Activated CD8-positive, alpha-beta memory T cell treated with anti-CD3 and anti-CD28 coated beads for 4 hours (primary cell): ENCODE results near the gene CTIF.
"Not testable (repeated sequence)": the region's sequence is repeated elsewhere in the genome, so short reads cannot be mapped to it uniquely, and the experiment has no call there.

Source experiments
- DNase-seq, 2 donors: peaks; one replicate each; pipeline ENCODE4 v3.0.0-alpha.2; 2020; ENCODE audit warnings: low read depth in 2 of 2

The CTIF gene

GRCh38 chr18:48643262-48643661 is 104.4 kb downstream of the CTIF start:
- no peak for DNase-seq

GRCh38 chr18:48644029-48644428 is 105.2 kb downstream of the CTIF start:
- no peak for DNase-seq

- DNase-seq: no peak
These were observed 106.7 kb downstream of the CTIF start for GRCh38 chr18:48645427-48646002.

GRCh38 chr18:48646976-48647375 is 108.1 kb downstream of the CTIF start:
- no peak for DNase-seq

GRCh38 chr18:48649231-48649630 is 110.4 kb downstream of the CTIF start:
- DNase-seq: no peak

- not testable (repeated sequence) for DNase-seq
These were observed 115.8 kb downstream of the CTIF start for GRCh38 chr18:48654591-48654990.

GRCh38 chr18:48655508-48655907 is 116.7 kb downstream of the CTIF start:
- no peak for DNase-seq

- DNase-seq: no peak
These were observed 117.3 kb downstream of the CTIF start for GRCh38 chr18:48656176-48656575.

GRCh38 chr18:48656582-48656981 is 117.8 kb downstream of the CTIF start:
- DNase-seq: no peak

GRCh38 chr18:48657447-48658120 is 118.8 kb downstream of the CTIF start:
- DNase-seq: no peak

GRCh38 chr18:48658721-48659120 is 119.9 kb downstream of the CTIF start:
- no peak for DNase-seq

- DNase-seq: no peak
These were observed 120.6 kb downstream of the CTIF start for GRCh38 chr18:48659188-48660009.

GRCh38 chr18:48660346-48661228 is 121.8 kb downstream of the CTIF start:
- DNase-seq: no peak

- no peak for DNase-seq
These were observed 122.6 kb downstream of the CTIF start for GRCh38 chr18:48661421-48661820.

- no peak for DNase-seq
These were observed 123.3 kb downstream of the CTIF start for GRCh38 chr18:48662011-48662661.

- no peak for DNase-seq
These were observed 124.5 kb downstream of the CTIF start for GRCh38 chr18:48663096-48663930.

GRCh38 chr18:48663931-48664847 is 125.4 kb downstream of the CTIF start:
- peak in 1 of 2 donors; percentile 20 for DNase-seq

- no peak for DNase-seq
These were observed 126.8 kb downstream of the CTIF start for GRCh38 chr18:48665654-48666053.

- no peak for DNase-seq
These were observed 127.8 kb downstream of the CTIF start for GRCh38 chr18:48666613-48667012.
